WTC11 (cell line): ENCODE results near the gene IL17RC. TPM values are rescaled to one million over a fixed set of nuclear protein-coding genes. Genes with fewer than 3 reads are reported as not detected.

Source experiments
- ATAC-seq: fragments of 200-7000 bp; cut with Tn5 transposase; 2 replicates; pipeline ENCODE4 v1.10.0; 2021; ENCODE audit warnings: mild to moderate bottlenecking, moderate library complexity
- CTCF ChIA-PET: fragments of 300-600 bp; sonication (Branson Sonifier 250); formaldehyde crosslinking; loops from one replicate; lab custom pipeline; 2021; ENCODE audit warnings: antibody characterized with exemption; lab: Charles Lee
- POLR2A ChIA-PET: fragments of 350-600 bp; sonication (Branson Sonifier 250); formaldehyde crosslinking; loops from one replicate; lab custom pipeline; 2021; ENCODE audit warnings: antibody characterized with exemption; lab: Charles Lee
- DNase-seq: peaks from one replicate; pipeline ENCODE4 v3.0.0; 2021; ENCODE audit warnings: low spot score
- H3K27ac Mint-ChIP-seq: 2 replicates; pipeline ENCODE4 v1.8.0; 2021; ENCODE audit warnings: mixed read lengths
- H3K27me3 Mint-ChIP-seq: 2 replicates; pipeline ENCODE4 v1.8.0; 2021; ENCODE audit warnings: low read depth, mild to moderate bottlenecking, moderate library complexity, mixed read lengths
- H3K36me3 Mint-ChIP-seq: 2 replicates; pipeline ENCODE4 v1.8.0; 2021; ENCODE audit warnings: mixed read lengths
- H3K4me1 Mint-ChIP-seq: 2 replicates; pipeline ENCODE4 v1.8.0; 2022; ENCODE audit warnings: mixed read lengths
- H3K4me3 Mint-ChIP-seq: 2 replicates; pipeline ENCODE4 v1.8.0; 2021; ENCODE audit warnings: mild to moderate bottlenecking, moderate library complexity, mixed read lengths
- H3K9me3 Mint-ChIP-seq: 2 replicates; pipeline ENCODE4 v1.8.0; 2021; ENCODE audit warnings: mixed read lengths
- CBFB ChIP-seq: sonication (generic); formaldehyde crosslinking; IDR thresholded peaks from 2 replicates; pipeline ENCODE4 v1.8.1; 2022; ENCODE audit warnings: mild to moderate bottlenecking, low read depth, missing genetic modification reagents
- ELF4 ChIP-seq: sonication (generic); formaldehyde crosslinking; IDR thresholded peaks from 2 replicates; pipeline ENCODE4 v1.8.1; 2022; ENCODE audit warnings: low read depth, mild to moderate bottlenecking, moderate library complexity, missing genetic modification reagents
- ESRRA ChIP-seq: sonication (generic); formaldehyde crosslinking; IDR thresholded peaks from 2 replicates; pipeline ENCODE4 v1.8.1; 2022; ENCODE audit warnings: mild to moderate bottlenecking, missing genetic modification reagents, borderline replicate concordance
- HMGA2 ChIP-seq: fragments of 250-450 bp; sonication (Bioruptor Pico); IDR thresholded peaks from 2 replicates; pipeline ENCODE4 v1.4.0; 2021; ENCODE audit warnings: mild to moderate bottlenecking, moderate library complexity
- NFE2L1 ChIP-seq: sonication (generic); formaldehyde crosslinking; IDR thresholded peaks from 2 replicates; pipeline ENCODE4 v1.8.1; 2023; ENCODE audit warnings: missing genetic modification reagents
- PRRX2 ChIP-seq: fragments of 250-450 bp; sonication (Bioruptor Pico); IDR thresholded peaks from 2 replicates; pipeline ENCODE4 v1.8.0; 2021; ENCODE audit warnings: mild to moderate bottlenecking
- SMAD4 ChIP-seq: sonication (generic); formaldehyde crosslinking; IDR thresholded peaks from 2 replicates; pipeline ENCODE4 v1.8.0; 2022; ENCODE audit warnings: mild to moderate bottlenecking, missing genetic modification reagents
- TEAD4 ChIP-seq: sonication (generic); formaldehyde crosslinking; IDR thresholded peaks from 2 replicates; pipeline ENCODE4 v1.8.0; 2022; ENCODE audit warnings: mild to moderate bottlenecking, missing genetic modification reagents
- ZNF396 ChIP-seq: fragments of 250-450 bp; sonication (Bioruptor Pico); IDR thresholded peaks from 2 replicates; pipeline ENCODE4 v1.8.0; 2021; ENCODE audit warnings: mild to moderate bottlenecking, moderate library complexity, borderline replicate concordance
- ZNF671 ChIP-seq: fragments of 250-450 bp; sonication (Bioruptor Pico); IDR thresholded peaks from 2 replicates; pipeline ENCODE4 v1.8.0; 2021; ENCODE audit warnings: mild to moderate bottlenecking
- total RNA-seq: library from RNA; stranded (reverse); gene quantifications from 3 replicates; pipeline ENCODE4 v1.2.3, GENCODE V29; 2021
- TF ChIP-seq, protein P1 (sequence below): sonication (generic); formaldehyde crosslinking; conservative IDR thresholded peaks from 2 replicates; pipeline ENCODE4 v1.8.1; 2022; ENCODE audit warnings: mild to moderate bottlenecking, missing genetic modification reagents
- TF ChIP-seq, protein P2 (sequence below): sonication (generic); formaldehyde crosslinking; IDR thresholded peaks from 2 replicates; pipeline ENCODE4 v1.8.0; 2022; ENCODE audit warnings: mild to moderate bottlenecking, missing genetic modification reagents
- TF ChIP-seq, protein P3 (sequence below): fragments of 200-600 bp; IDR thresholded peaks from 2 replicates; pipeline ENCODE4 v1.8.0; 2022; ENCODE audit warnings: antibody characterized with exemption
- TF ChIP-seq, protein P4 (sequence below): fragments of 250-450 bp; sonication (Bioruptor Pico); IDR thresholded peaks from 2 replicates; pipeline ENCODE4 v1.9.0; 2021; ENCODE audit warnings: mild to moderate bottlenecking
- TF ChIP-seq, protein P5 (sequence below): sonication (generic); formaldehyde crosslinking; IDR thresholded peaks from 2 replicates; pipeline ENCODE4 v1.8.0; 2022; ENCODE audit warnings: missing genetic modification reagents
- TF ChIP-seq, protein P6 (sequence below): sonication (generic); formaldehyde crosslinking; IDR thresholded peaks from 2 replicates; pipeline ENCODE4 v1.8.0; 2022; ENCODE audit warnings: mild to moderate bottlenecking, missing genetic modification reagents
- TF ChIP-seq, protein P7 (sequence below): fragments of 250-450 bp; sonication (Bioruptor Pico); IDR thresholded peaks from 2 replicates; pipeline ENCODE4 v2.1.2; 2022; ENCODE audit warnings: mild to moderate bottlenecking, moderate library complexity
- TF ChIP-seq, protein P8 (sequence below): sonication (generic); formaldehyde crosslinking; IDR thresholded peaks from 2 replicates; pipeline ENCODE4 v1.8.0; 2022; ENCODE audit warnings: mild to moderate bottlenecking, missing genetic modification reagents
- TF ChIP-seq, protein P9 (sequence below): sonication (generic); formaldehyde crosslinking; IDR thresholded peaks from 2 replicates; pipeline ENCODE4 v1.8.1; 2022; ENCODE audit warnings: mild to moderate bottlenecking, moderate library complexity, missing genetic modification reagents

Gene IL17RC
- total RNA-seq, 1 experiment from 2014 or later: 10.1 TPM

DNA sequence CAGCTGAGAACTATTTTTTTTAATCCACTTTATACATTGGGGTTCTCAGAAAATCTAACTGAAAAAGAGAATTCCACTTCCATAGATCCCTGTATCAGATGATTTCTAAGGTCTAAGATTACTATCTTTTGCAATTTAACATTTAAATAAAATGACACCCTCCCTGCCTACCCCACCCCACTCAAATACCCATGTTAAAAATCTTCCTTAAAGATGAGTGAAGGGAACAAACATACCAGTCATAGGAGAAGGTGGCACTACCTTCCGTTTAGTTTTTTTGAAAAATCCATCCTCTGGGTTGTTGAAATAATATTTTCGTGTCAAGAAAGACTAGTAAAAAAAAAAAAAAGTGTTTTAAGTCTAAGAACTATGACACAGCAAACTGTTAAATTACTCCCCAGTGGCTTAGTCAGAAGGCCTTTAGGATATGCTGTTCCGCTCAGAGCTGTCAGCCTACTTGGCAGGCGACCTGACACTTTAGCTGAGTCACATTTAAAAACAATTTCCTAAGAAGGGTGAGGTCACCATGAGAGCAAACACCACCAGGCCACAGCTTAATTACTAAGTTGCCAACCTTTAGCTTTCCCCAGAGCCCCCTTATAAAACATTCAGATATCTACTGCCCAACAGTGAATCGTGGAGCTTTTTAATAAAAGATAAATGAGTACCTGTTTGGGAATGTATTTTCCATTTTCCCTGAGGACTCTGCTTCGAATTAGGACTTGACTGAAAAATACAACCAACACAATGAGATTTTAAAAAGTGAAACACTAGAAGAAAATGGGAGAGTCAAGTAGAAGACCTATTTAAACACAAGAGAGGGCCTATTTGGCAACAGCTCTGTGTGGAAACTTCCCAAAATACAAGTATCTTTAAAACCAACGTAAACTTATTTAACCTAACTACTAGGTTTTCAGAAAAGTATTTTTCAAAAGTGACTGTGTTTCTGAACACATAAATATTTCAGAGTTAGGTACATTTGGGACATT, 60.1 kb downstream of the IL17RC start:
- H3K27me3 Mint-ChIP-seq: no peaks in the 10 kb centered on the region
- H3K4me3 Mint-ChIP-seq: no peak overlapping the region
- CTCF ChIA-PET: interaction anchor here (1.2 kb wide), 1 partner anchor 25 kb away, joined by 3 read pairs; no protein-coding TSS in a partner anchor
- ATAC-seq: no peak
- H3K36me3 Mint-ChIP-seq: peaks cover 33% of the 10 kb centered on the region
- TF ChIP-seq TEAD4 (CRISPR knock-in tag) (no peak), ELF4 (CRISPR knock-in tag) (no peak), HMGA2 (CRISPR knock-in tag) (no peak), ZNF396 (no peak), ZNF671 (no peak), SMAD4 (no peak), ESRRA (CRISPR knock-in tag) (no peak), PRRX2 (CRISPR knock-in tag) (no peak), NFE2L1 (CRISPR knock-in tag) (no peak), CBFB (CRISPR knock-in tag) (no peak)
- TF ChIP-seq, protein P1, sequence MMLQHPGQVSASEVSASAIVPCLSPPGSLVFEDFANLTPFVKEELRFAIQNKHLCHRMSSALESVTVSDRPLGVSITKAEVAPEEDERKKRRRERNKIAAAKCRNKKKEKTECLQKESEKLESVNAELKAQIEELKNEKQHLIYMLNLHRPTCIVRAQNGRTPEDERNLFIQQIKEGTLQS (CRISPR knock-in tag): no peak
- TF ChIP-seq, protein P2, sequence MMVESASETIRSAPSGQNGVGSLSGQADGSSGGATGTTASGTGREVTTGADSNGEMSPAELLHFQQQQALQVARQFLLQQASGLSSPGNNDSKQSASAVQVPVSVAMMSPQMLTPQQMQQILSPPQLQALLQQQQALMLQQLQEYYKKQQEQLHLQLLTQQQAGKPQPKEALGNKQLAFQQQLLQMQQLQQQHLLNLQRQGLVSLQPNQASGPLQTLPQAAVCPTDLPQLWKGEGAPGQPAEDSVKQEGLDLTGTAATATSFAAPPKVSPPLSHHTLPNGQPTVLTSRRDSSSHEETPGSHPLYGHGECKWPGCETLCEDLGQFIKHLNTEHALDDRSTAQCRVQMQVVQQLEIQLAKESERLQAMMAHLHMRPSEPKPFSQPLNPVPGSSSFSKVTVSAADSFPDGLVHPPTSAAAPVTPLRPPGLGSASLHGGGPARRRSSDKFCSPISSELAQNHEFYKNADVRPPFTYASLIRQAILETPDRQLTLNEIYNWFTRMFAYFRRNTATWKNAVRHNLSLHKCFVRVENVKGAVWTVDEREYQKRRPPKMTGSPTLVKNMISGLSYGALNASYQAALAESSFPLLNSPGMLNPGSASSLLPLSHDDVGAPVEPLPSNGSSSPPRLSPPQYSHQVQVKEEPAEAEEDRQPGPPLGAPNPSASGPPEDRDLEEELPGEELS (CRISPR knock-in tag): no peak
- TF ChIP-seq, protein P3, sequence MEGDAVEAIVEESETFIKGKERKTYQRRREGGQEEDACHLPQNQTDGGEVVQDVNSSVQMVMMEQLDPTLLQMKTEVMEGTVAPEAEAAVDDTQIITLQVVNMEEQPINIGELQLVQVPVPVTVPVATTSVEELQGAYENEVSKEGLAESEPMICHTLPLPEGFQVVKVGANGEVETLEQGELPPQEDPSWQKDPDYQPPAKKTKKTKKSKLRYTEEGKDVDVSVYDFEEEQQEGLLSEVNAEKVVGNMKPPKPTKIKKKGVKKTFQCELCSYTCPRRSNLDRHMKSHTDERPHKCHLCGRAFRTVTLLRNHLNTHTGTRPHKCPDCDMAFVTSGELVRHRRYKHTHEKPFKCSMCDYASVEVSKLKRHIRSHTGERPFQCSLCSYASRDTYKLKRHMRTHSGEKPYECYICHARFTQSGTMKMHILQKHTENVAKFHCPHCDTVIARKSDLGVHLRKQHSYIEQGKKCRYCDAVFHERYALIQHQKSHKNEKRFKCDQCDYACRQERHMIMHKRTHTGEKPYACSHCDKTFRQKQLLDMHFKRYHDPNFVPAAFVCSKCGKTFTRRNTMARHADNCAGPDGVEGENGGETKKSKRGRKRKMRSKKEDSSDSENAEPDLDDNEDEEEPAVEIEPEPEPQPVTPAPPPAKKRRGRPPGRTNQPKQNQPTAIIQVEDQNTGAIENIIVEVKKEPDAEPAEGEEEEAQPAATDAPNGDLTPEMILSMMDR: no peak
- TF ChIP-seq, protein P4, sequence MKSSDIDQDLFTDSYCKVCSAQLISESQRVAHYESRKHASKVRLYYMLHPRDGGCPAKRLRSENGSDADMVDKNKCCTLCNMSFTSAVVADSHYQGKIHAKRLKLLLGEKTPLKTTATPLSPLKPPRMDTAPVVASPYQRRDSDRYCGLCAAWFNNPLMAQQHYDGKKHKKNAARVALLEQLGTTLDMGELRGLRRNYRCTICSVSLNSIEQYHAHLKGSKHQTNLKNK (CRISPR knock-in tag): no peak
- TF ChIP-seq, protein P5, sequence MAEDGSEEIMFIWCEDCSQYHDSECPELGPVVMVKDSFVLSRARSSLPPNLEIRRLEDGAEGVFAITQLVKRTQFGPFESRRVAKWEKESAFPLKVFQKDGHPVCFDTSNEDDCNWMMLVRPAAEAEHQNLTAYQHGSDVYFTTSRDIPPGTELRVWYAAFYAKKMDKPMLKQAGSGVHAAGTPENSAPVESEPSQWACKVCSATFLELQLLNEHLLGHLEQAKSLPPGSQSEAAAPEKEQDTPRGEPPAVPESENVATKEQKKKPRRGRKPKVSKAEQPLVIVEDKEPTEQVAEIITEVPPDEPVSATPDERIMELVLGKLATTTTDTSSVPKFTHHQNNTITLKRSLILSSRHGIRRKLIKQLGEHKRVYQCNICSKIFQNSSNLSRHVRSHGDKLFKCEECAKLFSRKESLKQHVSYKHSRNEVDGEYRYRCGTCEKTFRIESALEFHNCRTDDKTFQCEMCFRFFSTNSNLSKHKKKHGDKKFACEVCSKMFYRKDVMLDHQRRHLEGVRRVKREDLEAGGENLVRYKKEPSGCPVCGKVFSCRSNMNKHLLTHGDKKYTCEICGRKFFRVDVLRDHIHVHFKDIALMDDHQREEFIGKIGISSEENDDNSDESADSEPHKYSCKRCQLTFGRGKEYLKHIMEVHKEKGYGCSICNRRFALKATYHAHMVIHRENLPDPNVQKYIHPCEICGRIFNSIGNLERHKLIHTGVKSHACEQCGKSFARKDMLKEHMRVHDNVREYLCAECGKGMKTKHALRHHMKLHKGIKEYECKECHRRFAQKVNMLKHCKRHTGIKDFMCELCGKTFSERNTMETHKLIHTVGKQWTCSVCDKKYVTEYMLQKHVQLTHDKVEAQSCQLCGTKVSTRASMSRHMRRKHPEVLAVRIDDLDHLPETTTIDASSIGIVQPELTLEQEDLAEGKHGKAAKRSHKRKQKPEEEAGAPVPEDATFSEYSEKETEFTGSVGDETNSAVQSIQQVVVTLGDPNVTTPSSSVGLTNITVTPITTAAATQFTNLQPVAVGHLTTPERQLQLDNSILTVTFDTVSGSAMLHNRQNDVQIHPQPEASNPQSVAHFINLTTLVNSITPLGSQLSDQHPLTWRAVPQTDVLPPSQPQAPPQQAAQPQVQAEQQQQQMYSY (CRISPR knock-in tag): no peak
- TF ChIP-seq, protein P6, sequence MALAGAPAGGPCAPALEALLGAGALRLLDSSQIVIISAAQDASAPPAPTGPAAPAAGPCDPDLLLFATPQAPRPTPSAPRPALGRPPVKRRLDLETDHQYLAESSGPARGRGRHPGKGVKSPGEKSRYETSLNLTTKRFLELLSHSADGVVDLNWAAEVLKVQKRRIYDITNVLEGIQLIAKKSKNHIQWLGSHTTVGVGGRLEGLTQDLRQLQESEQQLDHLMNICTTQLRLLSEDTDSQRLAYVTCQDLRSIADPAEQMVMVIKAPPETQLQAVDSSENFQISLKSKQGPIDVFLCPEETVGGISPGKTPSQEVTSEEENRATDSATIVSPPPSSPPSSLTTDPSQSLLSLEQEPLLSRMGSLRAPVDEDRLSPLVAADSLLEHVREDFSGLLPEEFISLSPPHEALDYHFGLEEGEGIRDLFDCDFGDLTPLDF (CRISPR knock-in tag): no peak
- TF ChIP-seq, protein P7, sequence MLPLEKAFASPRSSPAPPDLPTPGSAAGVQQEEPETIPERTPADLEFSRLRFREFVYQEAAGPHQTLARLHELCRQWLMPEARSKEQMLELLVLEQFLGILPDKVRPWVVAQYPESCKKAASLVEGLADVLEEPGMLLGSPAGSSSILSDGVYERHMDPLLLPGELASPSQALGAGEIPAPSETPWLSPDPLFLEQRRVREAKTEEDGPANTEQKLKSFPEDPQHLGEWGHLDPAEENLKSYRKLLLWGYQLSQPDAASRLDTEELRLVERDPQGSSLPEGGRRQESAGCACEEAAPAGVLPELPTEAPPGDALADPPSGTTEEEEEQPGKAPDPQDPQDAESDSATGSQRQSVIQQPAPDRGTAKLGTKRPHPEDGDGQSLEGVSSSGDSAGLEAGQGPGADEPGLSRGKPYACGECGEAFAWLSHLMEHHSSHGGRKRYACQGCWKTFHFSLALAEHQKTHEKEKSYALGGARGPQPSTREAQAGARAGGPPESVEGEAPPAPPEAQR: no peak
- TF ChIP-seq, protein P8, sequence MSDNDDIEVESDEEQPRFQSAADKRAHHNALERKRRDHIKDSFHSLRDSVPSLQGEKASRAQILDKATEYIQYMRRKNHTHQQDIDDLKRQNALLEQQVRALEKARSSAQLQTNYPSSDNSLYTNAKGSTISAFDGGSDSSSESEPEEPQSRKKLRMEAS (CRISPR knock-in tag): no peak
- TF ChIP-seq, protein P9, sequence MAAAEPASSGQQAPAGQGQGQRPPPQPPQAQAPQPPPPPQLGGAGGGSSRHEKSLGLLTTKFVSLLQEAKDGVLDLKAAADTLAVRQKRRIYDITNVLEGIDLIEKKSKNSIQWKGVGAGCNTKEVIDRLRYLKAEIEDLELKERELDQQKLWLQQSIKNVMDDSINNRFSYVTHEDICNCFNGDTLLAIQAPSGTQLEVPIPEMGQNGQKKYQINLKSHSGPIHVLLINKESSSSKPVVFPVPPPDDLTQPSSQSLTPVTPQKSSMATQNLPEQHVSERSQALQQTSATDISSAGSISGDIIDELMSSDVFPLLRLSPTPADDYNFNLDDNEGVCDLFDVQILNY: no peak
- TF ChIP-seq, all 79 proteins: peak for 0
- no peak for DNase-seq
- no peak overlapping the region for H3K27ac Mint-ChIP-seq
- no peaks in the 10 kb centered on the region for H3K9me3 Mint-ChIP-seq
- no peaks in the 10 kb centered on the region for H3K4me1 Mint-ChIP-seq
- POLR2A ChIA-PET: no interaction called here
